Right cardiac atrium (tissue), 5 donors: ENCODE data around the gene CASKIN1. TPM values are rescaled to one million over a fixed set of nuclear protein-coding genes. Genes with fewer than 3 reads are reported as not detected.

Experiments used
- ATAC-seq, 2 donors: fragments of 200-7000 bp; cut with Tn5 transposase; one replicate each; pipeline versions ENCODE4 v1.8.0 to v1.9.1; 2020; ENCODE audit warnings: moderate library complexity in 2 of 2, mild to moderate bottlenecking in 1 of 2
- DNase-seq, 3 donors: peaks; one replicate each; pipeline ENCODE4 v3.0.0-alpha.2; 2020
- H3K27ac ChIP-seq: one replicate; pipeline ENCODE4 v1.5.1; 2013; ENCODE audit warnings: mild to moderate bottlenecking, low read length, control low read depth, moderate library complexity
- H3K27me3 ChIP-seq: one replicate; pipeline ENCODE4 v1.6.1; 2013; ENCODE audit not compliant: control insufficient read depth, insufficient read depth
- H3K4me1 ChIP-seq: one replicate; pipeline ENCODE4 v1.6.1; 2013; ENCODE audit warnings: low read length; ENCODE audit not compliant: control insufficient read depth, insufficient read depth
- H3K4me3 ChIP-seq: one replicate; pipeline ENCODE4 v1.5.1; 2013; ENCODE audit warnings: low read length, control low read depth
- H3K9me3 ChIP-seq: one replicate; pipeline ENCODE4 v1.6.1; 2013; ENCODE audit warnings: low read length; ENCODE audit not compliant: control insufficient read depth
- WGBS: extraction: QIAGEN DNeasy Blood & Tissue Kit; methylation state at CpG from one replicate; pipeline ENCODE4 v1.1.7; 2013; 5-methylcytosine and 5-hydroxymethylcytosine counted together
- intact Hi-C, 4 donors: fragments of 100-400 bp; cut with DNase I; formaldehyde crosslinking; loops; one replicate each; pipeline versions ENCODE4 v1.11.0 to v1.14.0; 2022 to 2023
- polyA plus RNA-seq: library from polyadenylated mRNA; stranded (reverse); fragments of 200-250 nt; gene quantifications from one replicate; pipeline ENCODE4 v1.2.3, GENCODE V29; 2013
- total RNA-seq, 4 donors: library from RNA; stranded (reverse); fragmentation: NEBNext Ultra II Directional; extraction: Animal tissue kit (Norgen Biotek cat#: 25700); gene quantifications; one replicate each; pipeline ENCODE4 v1.2.1, GENCODE V29; 2021
- donor health status: healthy with polysubstance abuse.
- donor health status: DM: no; HTN: yes; CAD: no.
- donor health status: DM: no; HTN: no; CAD: no.
- donor health status: DM: no; HTN: yes; CAD: no; lungs with severe emphysema.
- donor health status: DM: yes; HTN: yes; CAD: no.

The CASKIN1 gene
- total and polyA plus RNA-seq, 5 donors = 9.3 to 26.5 (median 10.1) TPM

DNA sequence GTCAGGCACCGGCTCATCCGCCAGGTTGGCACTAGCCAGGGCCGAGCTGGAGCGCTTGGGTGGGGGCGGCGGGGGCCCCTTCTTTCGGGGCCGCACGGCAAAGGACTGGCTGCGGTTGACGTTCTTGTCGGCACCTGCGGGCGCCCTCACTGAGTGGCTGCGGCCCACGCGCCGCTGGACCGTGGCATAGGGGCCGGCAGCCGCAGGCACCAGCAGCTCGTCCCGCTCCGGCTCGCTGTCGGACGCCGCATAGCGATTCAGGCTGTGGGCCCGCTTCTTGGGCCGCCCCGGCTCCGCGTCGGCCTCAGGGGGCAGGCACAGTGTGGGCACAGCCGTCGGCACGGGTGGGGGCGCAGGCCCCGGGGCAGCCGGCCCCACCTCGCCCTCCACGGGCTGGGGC is 15.9 kb downstream of the CASKIN1 start:
- Histone ChIP-seq H3K4me3 (no peak overlapping the region), H3K9me3 (no peaks in the 10 kb centered on the region), H3K27me3 (no peaks in the 10 kb centered on the region), H3K4me1 (no peaks in the 10 kb centered on the region), H3K27ac (no peak overlapping the region)
- 96% methylated on average over 43 of the region's 43 CpGs for WGBS
- intact Hi-C loops = no loop called here
- ATAC-seq (no peak), DNase-seq (no peak)

DNA sequence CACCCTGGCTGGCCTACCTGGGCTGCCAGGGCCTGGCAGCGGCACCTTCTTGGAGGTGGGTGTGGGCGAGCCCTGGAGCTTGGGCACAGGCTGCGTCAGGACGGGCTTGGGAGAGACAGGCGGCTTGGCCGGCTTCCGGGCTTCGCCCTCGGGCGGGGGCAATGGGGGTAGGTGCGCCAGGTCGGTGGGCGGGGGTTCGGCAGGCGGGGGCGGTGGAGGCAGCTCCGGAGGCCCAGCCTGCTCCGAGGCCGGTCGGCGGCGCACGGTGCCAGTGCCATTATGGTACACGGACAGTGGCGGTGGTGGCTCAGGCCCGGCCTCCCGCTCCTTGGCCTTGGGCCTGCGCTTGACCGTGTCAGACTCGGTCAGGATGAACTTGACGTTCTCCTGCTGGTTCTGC is 16.8 kb downstream of the CASKIN1 start:
- no peaks in the 10 kb centered on the region for H3K27me3 ChIP-seq
- 95% methylated on average over 31 of the region's 31 CpGs for WGBS
- H3K4me3 ChIP-seq = no peak overlapping the region
- no peak for DNase-seq
- ATAC-seq = no peak
- H3K4me1 ChIP-seq = no peaks in the 10 kb centered on the region
- H3K9me3 ChIP-seq = no peaks in the 10 kb centered on the region
- intact Hi-C loops = no loop called here
- no peak overlapping the region for H3K27ac ChIP-seq

DNA sequence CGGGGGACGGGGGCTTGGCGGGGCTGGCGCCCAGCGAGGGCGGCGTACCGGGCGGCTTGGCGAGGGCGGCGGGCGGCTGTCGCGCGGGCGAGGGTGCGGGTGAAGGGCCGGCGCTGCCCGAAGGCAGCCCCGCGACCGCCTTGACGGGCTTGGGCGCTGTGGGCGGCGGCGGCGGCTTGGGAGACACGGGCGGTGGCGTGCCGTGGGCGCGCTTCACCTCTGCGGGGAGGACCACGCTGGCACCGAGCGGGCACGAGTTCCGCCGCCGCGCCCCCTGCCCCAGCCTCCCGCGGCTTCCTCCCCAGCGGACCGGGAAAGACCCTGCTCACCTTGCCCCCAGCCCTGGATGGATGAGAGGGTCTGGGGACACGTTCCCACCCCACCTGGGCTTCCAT is 17.3 kb downstream of the CASKIN1 start:
- 46% methylated on average over 50 of the region's 50 CpGs for WGBS
- no peak overlapping the region for H3K27ac ChIP-seq
- H3K4me3 ChIP-seq = no peak overlapping the region
- no peaks in the 10 kb centered on the region for H3K4me1 ChIP-seq
- intact Hi-C loops = no loop called here
- no peak for DNase-seq
- no peaks in the 10 kb centered on the region for H3K9me3 ChIP-seq
- H3K27me3 ChIP-seq = no peaks in the 10 kb centered on the region
- ATAC-seq = no peak

DNA sequence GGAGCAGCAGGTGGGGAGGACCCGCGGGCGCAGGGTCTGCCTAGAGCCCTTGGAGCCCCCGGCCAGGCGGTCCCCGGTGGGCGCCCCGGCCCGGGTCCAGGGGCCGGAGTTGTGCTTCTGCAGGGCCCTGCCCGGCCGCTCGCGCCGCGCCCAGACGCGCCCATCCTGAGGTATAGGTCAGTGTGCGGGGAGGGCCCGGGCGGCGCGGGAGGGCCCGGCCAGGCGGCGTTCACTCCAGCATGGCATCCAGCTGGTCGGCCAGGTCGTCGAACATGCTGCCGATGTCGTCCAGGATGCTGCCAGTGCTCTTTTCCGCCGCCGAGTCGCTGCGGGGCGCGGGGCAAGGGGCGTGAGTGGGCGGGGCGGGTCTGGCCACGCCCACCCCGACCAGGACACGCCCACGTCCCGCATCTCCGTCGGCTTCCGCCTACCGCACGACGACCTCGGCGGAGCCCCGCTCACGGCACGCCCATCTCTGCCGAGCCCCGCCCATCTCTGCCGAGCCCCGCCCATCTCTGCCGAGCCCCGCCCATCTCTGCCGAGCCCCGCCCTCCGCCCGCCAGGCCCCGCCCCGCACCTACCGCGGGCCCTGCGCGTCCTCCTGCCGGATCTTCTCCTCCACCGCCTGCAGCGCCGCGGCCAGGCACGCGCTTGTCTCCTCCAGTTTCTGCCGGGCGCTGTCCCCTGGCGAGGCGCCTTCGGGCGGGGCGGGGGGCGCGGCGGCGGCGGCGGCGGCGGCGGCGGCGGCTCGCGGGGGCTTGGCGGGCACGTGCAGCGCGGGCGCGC is 17.9 kb downstream of the CASKIN1 start:
- Histone ChIP-seq H3K27ac (no peak overlapping the region), H3K27me3 (no peaks in the 10 kb centered on the region), H3K4me1 (no peaks in the 10 kb centered on the region), H3K9me3 (no peaks in the 10 kb centered on the region), H3K4me3 (no peak overlapping the region)
- DNase-seq (no peak), ATAC-seq (peak in 1 of 2 donors; percentile 24)
- intact Hi-C loops = no loop called here
- WGBS = 32% methylated on average over 105 of the region's 106 CpGs

DNA sequence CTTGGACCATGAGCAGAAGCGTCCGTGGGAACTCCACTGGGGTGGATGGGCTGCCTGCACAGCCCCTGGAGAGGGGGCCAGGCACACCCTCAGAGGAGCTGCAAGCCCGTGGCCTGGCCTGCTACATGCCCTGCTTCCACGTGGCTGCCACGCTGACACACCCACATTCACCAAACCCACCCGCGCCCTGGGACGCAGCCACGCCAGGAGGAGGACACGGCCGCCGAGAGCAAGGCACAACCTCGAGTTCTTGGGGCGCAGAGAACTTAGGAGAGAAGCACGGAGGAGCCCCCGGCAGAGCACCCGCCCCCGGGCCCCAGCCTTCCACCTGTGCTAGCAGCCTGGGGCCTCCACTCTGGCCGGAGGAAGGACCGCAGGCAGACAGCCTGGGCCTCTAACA is 18.8 kb downstream of the CASKIN1 start:
- no peaks in the 10 kb centered on the region for H3K4me1 ChIP-seq
- no peaks in the 10 kb centered on the region for H3K9me3 ChIP-seq
- H3K27me3 ChIP-seq = no peaks in the 10 kb centered on the region
- DNase-seq (no peak), ATAC-seq (no peak)
- no peak overlapping the region for H3K27ac ChIP-seq
- intact Hi-C loops = no loop called here
- whole genome bisulfite sequencing = 94% methylated on average over 20 of the region's 20 CpGs
- no peak overlapping the region for H3K4me3 ChIP-seq

DNA sequence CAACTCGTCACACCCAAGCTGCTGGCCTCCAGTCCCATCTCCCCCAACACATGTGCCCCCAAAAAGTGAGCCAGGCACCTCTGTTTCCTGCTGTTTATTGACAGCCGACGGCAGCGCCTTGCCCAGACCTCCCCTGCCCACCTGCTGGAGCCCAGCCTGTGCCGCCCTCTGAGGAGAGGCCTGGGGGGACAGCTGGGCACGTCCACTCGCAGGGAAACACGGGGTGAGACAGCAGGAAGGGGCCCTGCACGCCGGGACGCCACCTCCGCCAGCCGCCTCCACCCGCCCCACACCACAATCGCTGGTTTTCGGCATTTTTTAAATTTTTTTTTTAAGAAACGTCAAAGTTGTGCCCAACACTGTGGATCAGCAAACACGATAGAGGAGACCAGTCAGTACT is 19.3 kb downstream of the CASKIN1 start:
- intact Hi-C loops = no loop called here

DNA sequence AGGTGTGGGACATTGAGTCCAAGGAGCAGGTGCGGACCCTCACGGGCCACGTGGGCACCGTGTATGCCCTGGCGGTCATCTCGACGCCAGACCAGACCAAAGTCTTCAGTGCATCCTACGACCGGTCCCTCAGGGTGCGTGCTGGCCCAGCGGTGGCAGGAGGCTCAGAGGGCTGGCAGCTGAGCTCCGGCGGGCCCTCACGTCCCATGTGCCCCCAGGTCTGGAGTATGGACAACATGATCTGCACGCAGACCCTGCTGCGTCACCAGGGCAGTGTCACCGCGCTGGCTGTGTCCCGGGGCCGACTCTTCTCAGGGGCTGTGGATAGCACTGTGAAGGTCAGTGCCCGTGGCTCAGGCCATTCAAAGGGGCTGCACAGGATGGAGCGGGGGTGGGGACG is 20.4 kb downstream of the CASKIN1 start:
- H3K4me3 ChIP-seq = no peak overlapping the region
- 94% methylated on average over 23 of the region's 23 CpGs for WGBS
- H3K27me3 ChIP-seq = no peaks in the 10 kb centered on the region
- H3K4me1 ChIP-seq = no peaks in the 10 kb centered on the region
- intact Hi-C loops = no loop called here
- H3K9me3 ChIP-seq = no peaks in the 10 kb centered on the region
- H3K27ac ChIP-seq = no peak overlapping the region
- ATAC-seq (no peak), DNase-seq (no peak)

More for the DNA sequence above, 19.3 kb downstream of the CASKIN1 start:
- Histone ChIP-seq H3K4me1 (no peaks in the 10 kb centered on the region), H3K27me3 (no peaks in the 10 kb centered on the region), H3K9me3 (no peaks in the 10 kb centered on the region), H3K27ac (no peak overlapping the region), H3K4me3 (no peak overlapping the region)
- ATAC-seq (no peak), DNase-seq (no peak)
- 90% methylated on average over 18 of the region's 18 CpGs for WGBS

DNA sequence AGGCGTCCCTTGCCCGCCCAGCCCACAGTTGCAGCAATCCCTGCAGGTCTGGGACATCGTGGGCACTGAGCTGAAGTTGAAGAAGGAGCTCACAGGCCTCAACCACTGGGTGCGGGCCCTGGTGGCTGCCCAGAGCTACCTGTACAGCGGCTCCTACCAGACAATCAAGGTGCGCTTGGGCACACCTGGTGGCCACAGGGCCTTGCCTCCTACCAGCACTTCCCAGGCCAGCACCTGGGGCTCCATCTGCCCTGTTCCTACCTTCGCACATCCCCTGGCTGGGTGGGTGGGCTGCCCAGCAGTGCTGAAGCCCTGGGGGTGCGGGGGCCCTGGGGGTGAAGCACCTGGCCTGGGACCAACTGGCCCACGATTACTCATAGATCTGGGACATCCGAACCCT is 21.0 kb downstream of the CASKIN1 start:
- DNase-seq (no peak), ATAC-seq (no peak)
- intact Hi-C loops = no loop called here
- Histone ChIP-seq H3K27me3 (no peaks in the 10 kb centered on the region), H3K4me1 (no peaks in the 10 kb centered on the region), H3K4me3 (no peak overlapping the region), H3K27ac (no peak overlapping the region), H3K9me3 (no peaks in the 10 kb centered on the region)
- 89% methylated on average over 10 of the region's 10 CpGs for WGBS

DNA sequence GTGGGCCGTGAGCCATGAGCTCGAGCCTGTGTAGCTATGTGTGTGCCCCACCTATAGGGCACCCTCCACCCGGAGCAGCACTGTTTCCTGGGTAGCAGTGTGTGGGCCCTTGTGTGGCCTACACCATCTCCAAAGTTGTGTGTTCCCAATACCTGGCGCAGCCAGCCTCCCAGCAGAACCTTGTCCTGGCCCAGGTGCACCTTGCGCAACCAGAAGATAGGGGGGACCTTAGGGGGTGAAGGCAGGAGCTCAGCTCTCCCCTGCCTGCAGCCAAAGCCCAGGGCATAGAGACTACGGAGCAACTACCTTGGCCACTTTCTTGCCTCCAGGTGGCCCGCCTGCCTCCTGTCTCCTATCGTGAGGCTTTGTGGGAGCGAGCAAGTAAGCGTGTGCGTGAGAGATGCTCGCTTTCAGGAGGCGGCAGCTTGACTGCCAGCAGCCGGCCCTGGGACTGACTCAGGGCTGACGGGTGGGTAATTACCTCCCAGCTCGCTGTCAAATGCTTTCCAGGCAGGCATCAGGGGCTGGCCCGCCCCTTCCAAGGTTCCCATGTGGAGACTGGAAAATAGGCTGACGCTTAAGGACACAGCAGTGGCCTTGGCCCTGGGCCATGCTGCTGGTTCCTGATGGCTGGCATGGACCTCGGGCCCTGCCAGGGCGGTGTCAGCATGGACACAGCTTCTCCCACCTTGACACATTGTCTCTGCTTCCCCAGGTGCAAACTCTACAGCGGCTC is 21.8 kb downstream of the CASKIN1 start:
- Histone ChIP-seq H3K27ac (no peak overlapping the region), H3K4me1 (no peaks in the 10 kb centered on the region), H3K27me3 (no peaks in the 10 kb centered on the region), H3K4me3 (no peak overlapping the region), H3K9me3 (no peaks in the 10 kb centered on the region)
- no peak for DNase-seq
- no peak for ATAC-seq
- 91% methylated on average over 21 of the region's 21 CpGs for WGBS
- intact Hi-C loops = no loop called here

DNA sequence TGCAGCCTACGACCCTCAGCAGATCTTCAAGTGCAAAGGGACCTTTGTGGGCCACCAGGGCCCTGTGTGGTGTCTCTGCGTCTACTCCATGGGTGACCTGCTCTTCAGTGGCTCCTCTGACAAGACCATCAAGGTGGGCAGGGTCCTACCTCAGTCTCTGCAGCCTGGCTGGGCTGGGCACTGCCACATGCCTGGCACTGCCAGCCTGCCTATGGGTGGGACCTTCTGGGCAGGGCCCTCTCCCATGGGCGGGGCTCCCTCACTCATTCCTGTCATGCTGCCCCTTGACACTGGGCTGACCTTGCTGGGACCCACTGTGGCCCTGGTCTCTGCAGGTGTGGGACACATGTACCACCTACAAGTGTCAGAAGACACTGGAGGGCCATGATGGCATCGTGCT is 22.5 kb downstream of the CASKIN1 start:
- H3K4me1 ChIP-seq = no peaks in the 10 kb centered on the region
- H3K4me3 ChIP-seq = no peak overlapping the region
- intact Hi-C loops = no loop called here
- ATAC-seq (no peak), DNase-seq (no peak)
- no peak overlapping the region for H3K27ac ChIP-seq
- WGBS = 92% methylated on average over 4 of the region's 4 CpGs
- no peaks in the 10 kb centered on the region for H3K9me3 ChIP-seq
- no peaks in the 10 kb centered on the region for H3K27me3 ChIP-seq

DNA sequence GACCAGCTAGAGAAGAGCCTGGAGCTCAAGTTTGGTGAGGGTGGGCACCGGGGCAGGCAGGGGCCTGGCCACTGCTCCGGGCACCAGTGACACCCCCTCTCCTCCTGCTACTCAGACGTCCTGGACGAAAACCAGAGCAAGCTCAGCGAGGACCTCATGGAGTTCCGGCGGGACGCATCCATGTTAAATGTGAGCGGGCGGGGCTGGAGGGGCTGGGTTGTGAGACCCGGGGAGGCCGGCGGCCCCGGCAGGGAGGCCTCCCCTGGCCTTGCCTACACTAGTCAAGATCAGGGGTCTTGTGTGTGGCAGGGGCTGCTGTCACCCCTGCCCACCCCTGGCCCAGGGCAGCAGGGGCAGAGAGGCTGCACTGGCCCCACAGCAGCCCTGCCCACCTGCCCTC is 23.0 kb downstream of the CASKIN1 start:
- no peak overlapping the region for H3K27ac ChIP-seq
- WGBS = 86% methylated on average over 14 of the region's 14 CpGs
- H3K4me3 ChIP-seq = no peak overlapping the region
- ATAC-seq (no peak), DNase-seq (no peak)
- H3K9me3 ChIP-seq = no peaks in the 10 kb centered on the region
- H3K4me1 ChIP-seq = no peaks in the 10 kb centered on the region
- intact Hi-C loops = no loop called here
- H3K27me3 ChIP-seq = no peaks in the 10 kb centered on the region
